ENCODE results near the gene SH3PXD2A.

Gene SH3PXD2A

GRCh38 chr10:103668351-103669242, 186.8 kb downstream of the SH3PXD2A start:
- DNase-seq, result no peak
- Histone ChIP-seq H4K8ac (ENCODE audit: low read depth, low read length) (no peak overlapping the region), H4K91ac (ENCODE audit: low read depth, low read length) (no peak overlapping the region), H3K27me3 (ENCODE audit: insufficient read depth, low read length) (no peaks in the 10 kb centered on the region), H3K27ac (ENCODE audit: low read depth, low read length) (no peak overlapping the region), H3K9me3 (ENCODE audit: insufficient read depth, low read depth, low read length) (peaks cover 1% of the 10 kb centered on the region), H3K9ac (ENCODE audit: low read length) (no peak overlapping the region), H3K79me1 (ENCODE audit: low read length) (peaks cover 5% of the 10 kb centered on the region), H2BK120ac (ENCODE audit: insufficient read depth, low read length, poor library complexity) (no peak overlapping the region), H3K79me2 (ENCODE audit: control insufficient read depth, insufficient read depth, low read length, poor library complexity) (no peaks in the 10 kb centered on the region), H3K4me2 (ENCODE audit: low read length) (no peak overlapping the region), H3K4ac (ENCODE audit: low read depth, low read length) (no peak overlapping the region), H3K23ac (ENCODE audit: low read length) (no peak overlapping the region), H4K12ac (ENCODE audit: low read depth, low read length) (no peak overlapping the region), H3K18ac (ENCODE audit: low read length) (no peak overlapping the region), H2AK5ac (ENCODE audit: low read length) (peak overlapping the region; percentile 26), H3K4me1 (ENCODE audit: control insufficient read depth in 1 of 2, insufficient read depth in 2 of 2, low read length in 2 of 2) (peaks cover 4 to 12% of the 10 kb centered on the region in 2 experiments), H3K4me3 (ENCODE audit: low read depth, low read length) (no peak overlapping the region), H3K36me3 (ENCODE audit: control insufficient read depth in 1 of 2, insufficient read depth in 2 of 2, low read length in 2 of 2) (no peaks in the 10 kb centered on the region), H3K14ac (ENCODE audit: low read length) (no peak overlapping the region), H2BK12ac (ENCODE audit: low read length) (peak overlapping the region; percentile 12), H2BK5ac (ENCODE audit: low read depth, low read length, poor library complexity) (no peak overlapping the region), H2AFZ (ENCODE audit: insufficient read depth, low read length, poor library complexity) (no peak overlapping the region)
- WGBS (ENCODE audit: extremely low coverage, insufficient coverage, insufficient read length), result no CpG with 5 or more reads among the region's 37 CpGs

GRCh38 chr10:103667356-103667755, 188.0 kb downstream of the SH3PXD2A start:
- no CpG with 5 or more reads among the region's 8 CpGs for WGBS (ENCODE audit: extremely low coverage, insufficient coverage, insufficient read length)
- H4K12ac ChIP-seq (ENCODE audit: low read depth, low read length), result peak overlapping the region; percentile 6

GRCh38 chr10:103666762-103667150, 188.6 kb downstream of the SH3PXD2A start:
- Histone ChIP-seq H3K23ac (ENCODE audit: low read length) (no peak overlapping the region), H3K4ac (ENCODE audit: low read depth, low read length) (no peak overlapping the region), H3K36me3 (ENCODE audit: control insufficient read depth in 1 of 2, insufficient read depth in 2 of 2, low read length in 2 of 2) (no peaks in the 10 kb centered on the region), H2BK5ac (ENCODE audit: low read depth, low read length, poor library complexity) (no peak overlapping the region), H3K27me3 (ENCODE audit: insufficient read depth, low read length) (no peaks in the 10 kb centered on the region), H2BK12ac (ENCODE audit: low read length) (peak overlapping the region; percentile 12), H4K8ac (ENCODE audit: low read depth, low read length) (no peak overlapping the region), H4K12ac (ENCODE audit: low read depth, low read length) (no peak overlapping the region), H2AK5ac (ENCODE audit: low read length) (no peak overlapping the region), H3K9me3 (ENCODE audit: insufficient read depth, low read depth, low read length) (peaks cover 1% of the 10 kb centered on the region), H3K79me2 (ENCODE audit: control insufficient read depth, insufficient read depth, low read length, poor library complexity) (no peaks in the 10 kb centered on the region), H3K4me3 (ENCODE audit: low read depth, low read length) (no peak overlapping the region), H3K79me1 (ENCODE audit: low read length) (peaks cover 6% of the 10 kb centered on the region), H4K91ac (ENCODE audit: low read depth, low read length) (peak overlapping the region; percentile 41), H3K18ac (ENCODE audit: low read length) (no peak overlapping the region), H3K4me1 (ENCODE audit: control insufficient read depth in 1 of 2, insufficient read depth in 2 of 2, low read length in 2 of 2) (peaks cover 4 to 16% of the 10 kb centered on the region in 2 experiments), H2BK120ac (ENCODE audit: insufficient read depth, low read length, poor library complexity) (no peak overlapping the region), H3K9ac (ENCODE audit: low read length) (no peak overlapping the region), H3K27ac (ENCODE audit: low read depth, low read length) (no peak overlapping the region), H3K14ac (ENCODE audit: low read length) (peak overlapping the region; percentile 17), H3K4me2 (ENCODE audit: low read length) (no peak overlapping the region), H2AFZ (ENCODE audit: insufficient read depth, low read length, poor library complexity) (no peak overlapping the region)
- DNase-seq, result no peak
- no CpG with 5 or more reads among the region's 4 CpGs for WGBS (ENCODE audit: extremely low coverage, insufficient coverage, insufficient read length)

More at GRCh38 chr10:103667356-103667755, 188.0 kb downstream of the SH3PXD2A start:
- Histone ChIP-seq H4K91ac (ENCODE audit: low read depth, low read length) (peak overlapping the region; percentile 41), H3K14ac (ENCODE audit: low read length) (peak overlapping the region; percentile 17), H3K9ac (ENCODE audit: low read length) (no peak overlapping the region), H3K36me3 (ENCODE audit: control insufficient read depth in 1 of 2, insufficient read depth in 2 of 2, low read length in 2 of 2) (no peaks in the 10 kb centered on the region), H3K9me3 (ENCODE audit: insufficient read depth, low read depth, low read length) (peaks cover 1% of the 10 kb centered on the region), H2BK120ac (ENCODE audit: insufficient read depth, low read length, poor library complexity) (peak overlapping the region; percentile 33), H3K4ac (ENCODE audit: low read depth, low read length) (peak overlapping the region; percentile 4), H3K27ac (ENCODE audit: low read depth, low read length) (no peak overlapping the region), H3K79me1 (ENCODE audit: low read length) (peaks cover 3% of the 10 kb centered on the region), H4K8ac (ENCODE audit: low read depth, low read length) (peak overlapping the region; percentile 33), H2BK12ac (ENCODE audit: low read length) (peak overlapping the region; percentile 9), H3K4me2 (ENCODE audit: low read length) (no peak overlapping the region), H2AK5ac (ENCODE audit: low read length) (no peak overlapping the region), H3K18ac (ENCODE audit: low read length) (peak overlapping the region; percentile 19), H3K79me2 (ENCODE audit: control insufficient read depth, insufficient read depth, low read length, poor library complexity) (no peaks in the 10 kb centered on the region), H3K27me3 (ENCODE audit: insufficient read depth, low read length) (no peaks in the 10 kb centered on the region), H2BK5ac (ENCODE audit: low read depth, low read length, poor library complexity) (peak overlapping the region; percentile 11), H3K23ac (ENCODE audit: low read length) (no peak overlapping the region), H3K4me1 (ENCODE audit: control insufficient read depth in 1 of 2, insufficient read depth in 2 of 2, low read length in 2 of 2) (peaks cover 4 to 12% of the 10 kb centered on the region in 2 experiments), H2AFZ (ENCODE audit: insufficient read depth, low read length, poor library complexity) (no peak overlapping the region), H3K4me3 (ENCODE audit: low read depth, low read length) (no peak overlapping the region)
- DNase-seq, result no peak

- Histone ChIP-seq H2BK5ac (ENCODE audit: low read depth, low read length, poor library complexity) (no peak overlapping the region), H3K79me1 (ENCODE audit: low read length) (peaks cover 7% of the 10 kb centered on the region), H3K36me3 (ENCODE audit: control insufficient read depth in 1 of 2, insufficient read depth in 2 of 2, low read length in 2 of 2) (no peaks in the 10 kb centered on the region), H4K91ac (ENCODE audit: low read depth, low read length) (no peak overlapping the region), H3K23ac (ENCODE audit: low read length) (no peak overlapping the region), H3K27ac (ENCODE audit: low read depth, low read length) (no peak overlapping the region), H4K8ac (ENCODE audit: low read depth, low read length) (no peak overlapping the region), H2BK120ac (ENCODE audit: insufficient read depth, low read length, poor library complexity) (no peak overlapping the region), H3K14ac (ENCODE audit: low read length) (no peak overlapping the region), H3K9me3 (ENCODE audit: insufficient read depth, low read depth, low read length) (peaks cover 1% of the 10 kb centered on the region), H3K4me2 (ENCODE audit: low read length) (no peak overlapping the region), H3K79me2 (ENCODE audit: control insufficient read depth, insufficient read depth, low read length, poor library complexity) (no peaks in the 10 kb centered on the region), H3K9ac (ENCODE audit: low read length) (no peak overlapping the region), H4K12ac (ENCODE audit: low read depth, low read length) (no peak overlapping the region), H3K4me3 (ENCODE audit: low read depth, low read length) (no peak overlapping the region), H2BK12ac (ENCODE audit: low read length) (no peak overlapping the region), H3K18ac (ENCODE audit: low read length) (no peak overlapping the region), H2AFZ (ENCODE audit: insufficient read depth, low read length, poor library complexity) (no peak overlapping the region), H3K4ac (ENCODE audit: low read depth, low read length) (no peak overlapping the region), H2AK5ac (ENCODE audit: low read length) (no peak overlapping the region), H3K27me3 (ENCODE audit: insufficient read depth, low read length) (no peaks in the 10 kb centered on the region), H3K4me1 (ENCODE audit: control insufficient read depth in 1 of 2, insufficient read depth in 2 of 2, low read length in 2 of 2) (peaks cover 4 to 17% of the 10 kb centered on the region in 2 experiments)
- no CpG with 5 or more reads among the region's 9 CpGs for WGBS (ENCODE audit: extremely low coverage, insufficient coverage, insufficient read length)
- DNase-seq, result peak in 1 of 2 donors; percentile 42
These were observed 189.2 kb downstream of the SH3PXD2A start for GRCh38 chr10:103666087-103666761.

Measured in trophoblast cell (in vitro differentiated cells and primary cell).